HG02642 (cell line): Measurements from ENCODE around the gene AK9.

Experiments
- ATAC-seq: cut with Tn5 transposase; IDR thresholded peaks from one replicate; pipeline ENCODE4 v1.9.1; 2021; ENCODE audit warnings: mild to moderate bottlenecking; ENCODE audit not compliant: unreplicated experiment, poor library complexity

Gene AK9

GRCh38 chr6:109448615-109449014 lies 242.4 kb downstream of the AK9 start:
- ATAC-seq: no peak

- ATAC-seq: no peak
Observed at GRCh38 chr6:109447878-109448555, 243.0 kb downstream of the AK9 start.

GRCh38 chr6:109447087-109447486 lies 243.9 kb downstream of the AK9 start:
- ATAC-seq: no peak

GRCh38 chr6:109446541-109446940 lies 244.5 kb downstream of the AK9 start:
- no peak for ATAC-seq

GRCh38 chr6:109446072-109446471 lies 244.9 kb downstream of the AK9 start:
- ATAC-seq: no peak

- ATAC-seq: no peak
Observed at GRCh38 chr6:109445382-109445781, 245.6 kb downstream of the AK9 start.

GRCh38 chr6:109443425-109443950 lies 247.5 kb downstream of the AK9 start:
- ATAC-seq: no peak
